ENCODE results near the gene SLCO1A2.

Gene SLCO1A2

GRCh38 chr12:21353487-21353886 lies 18.8 kb upstream of the SLCO1A2 start:
- no peaks in the 10 kb centered on the region for H3K36me3 ChIP-seq (ENCODE audit: control insufficient read depth, insufficient read depth, low read length)
- H3K4me2 ChIP-seq (ENCODE audit: low read length) = no peak overlapping the region
- H3K27ac ChIP-seq = no peak overlapping the region
- H3K9ac ChIP-seq = no peak overlapping the region
- H3K4me1 ChIP-seq = no peaks in the 10 kb centered on the region
- H3K79me2 ChIP-seq = no peaks in the 10 kb centered on the region
- no peak overlapping the region for H2AFZ ChIP-seq
- TF ChIP-seq CTCF (IDR thresholded peaks at IDR 0.05) = no peak
- no peaks in the 10 kb centered on the region for H3K9me3 ChIP-seq (ENCODE audit: control insufficient read depth, low read length)
- H3K4me3 ChIP-seq (ENCODE audit: low read depth, low read length) = no peak overlapping the region
- no peaks in the 10 kb centered on the region for H3K27me3 ChIP-seq (ENCODE audit: control insufficient read depth, insufficient read depth, low read length)

GRCh38 chr12:21350975-21351374 lies 16.3 kb upstream of the SLCO1A2 start:
- no peak overlapping the region for H2AFZ ChIP-seq
- no peak overlapping the region for H3K27ac ChIP-seq
- H3K4me2 ChIP-seq (ENCODE audit: low read length) = no peak overlapping the region
- H3K4me3 ChIP-seq (ENCODE audit: low read depth, low read length) = no peak overlapping the region
- no peaks in the 10 kb centered on the region for H3K79me2 ChIP-seq
- no peak for TF ChIP-seq CTCF (IDR thresholded peaks at IDR 0.05)
- H3K4me1 ChIP-seq = no peaks in the 10 kb centered on the region
- no peaks in the 10 kb centered on the region for H3K36me3 ChIP-seq (ENCODE audit: control insufficient read depth, insufficient read depth, low read length)
- no peaks in the 10 kb centered on the region for H3K27me3 ChIP-seq (ENCODE audit: control insufficient read depth, insufficient read depth, low read length)
- H3K9me3 ChIP-seq (ENCODE audit: control insufficient read depth, low read length) = no peaks in the 10 kb centered on the region
- H3K9ac ChIP-seq = no peak overlapping the region

GRCh38 chr12:21346542-21347205 lies 12.0 kb upstream of the SLCO1A2 start:
- Histone ChIP-seq H2AFZ (no peak overlapping the region), H3K9me3 (ENCODE audit: control insufficient read depth, low read length) (no peaks in the 10 kb centered on the region), H3K4me3 (ENCODE audit: low read depth, low read length) (no peak overlapping the region), H3K79me2 (no peaks in the 10 kb centered on the region), H3K27me3 (ENCODE audit: control insufficient read depth, insufficient read depth, low read length) (no peaks in the 10 kb centered on the region), H3K36me3 (ENCODE audit: control insufficient read depth, insufficient read depth, low read length) (no peaks in the 10 kb centered on the region), H3K9ac (no peak overlapping the region), H3K4me1 (no peaks in the 10 kb centered on the region), H3K27ac (no peak overlapping the region), H3K4me2 (ENCODE audit: low read length) (no peak overlapping the region)
- TF ChIP-seq CTCF (IDR thresholded peaks at IDR 0.05) = no peak

- Histone ChIP-seq H3K4me3 (ENCODE audit: low read depth, low read length) (no peak overlapping the region), H3K79me2 (no peaks in the 10 kb centered on the region), H3K27ac (no peak overlapping the region), H3K9ac (no peak overlapping the region), H2AFZ (no peak overlapping the region), H3K4me2 (ENCODE audit: low read length) (no peak overlapping the region), H3K4me1 (no peaks in the 10 kb centered on the region), H3K27me3 (ENCODE audit: control insufficient read depth, insufficient read depth, low read length) (no peaks in the 10 kb centered on the region), H3K9me3 (ENCODE audit: control insufficient read depth, low read length) (no peaks in the 10 kb centered on the region), H3K36me3 (ENCODE audit: control insufficient read depth, insufficient read depth, low read length) (no peaks in the 10 kb centered on the region)
- no peak for TF ChIP-seq CTCF (IDR thresholded peaks at IDR 0.05)
These were observed 8.9 kb upstream of the SLCO1A2 start for GRCh38 chr12:21343636-21344035.

- Histone ChIP-seq H3K4me2 (ENCODE audit: low read length) (no peak overlapping the region), H3K27me3 (ENCODE audit: control insufficient read depth, insufficient read depth, low read length) (no peaks in the 10 kb centered on the region)
These were observed 7.1 kb upstream of the SLCO1A2 start for GRCh38 chr12:21341769-21342168.

More at GRCh38 chr12:21341769-21342168, 7.1 kb upstream of the SLCO1A2 start:
- no peak for TF ChIP-seq CTCF (IDR thresholded peaks at IDR 0.05)
- H2AFZ ChIP-seq = no peak overlapping the region
- H3K4me3 ChIP-seq (ENCODE audit: low read depth, low read length) = no peak overlapping the region
- no peaks in the 10 kb centered on the region for H3K4me1 ChIP-seq
- no peak overlapping the region for H3K9ac ChIP-seq
- no peaks in the 10 kb centered on the region for H3K36me3 ChIP-seq (ENCODE audit: control insufficient read depth, insufficient read depth, low read length)
- no peaks in the 10 kb centered on the region for H3K79me2 ChIP-seq
- no peaks in the 10 kb centered on the region for H3K9me3 ChIP-seq (ENCODE audit: control insufficient read depth, low read length)
- no peak overlapping the region for H3K27ac ChIP-seq

Data from parathyroid adenoma (tissue), 2 donors.